Measurements from ENCODE around the gene RPS6KA2. TPM values are rescaled to one million over a fixed set of nuclear protein-coding genes. Genes with fewer than 3 reads are reported as not detected.

Gene RPS6KA2
- total and polyA plus RNA-seq, 2 experiments from 2014 or later = 12.5 to 25.3 TPM

DNA sequence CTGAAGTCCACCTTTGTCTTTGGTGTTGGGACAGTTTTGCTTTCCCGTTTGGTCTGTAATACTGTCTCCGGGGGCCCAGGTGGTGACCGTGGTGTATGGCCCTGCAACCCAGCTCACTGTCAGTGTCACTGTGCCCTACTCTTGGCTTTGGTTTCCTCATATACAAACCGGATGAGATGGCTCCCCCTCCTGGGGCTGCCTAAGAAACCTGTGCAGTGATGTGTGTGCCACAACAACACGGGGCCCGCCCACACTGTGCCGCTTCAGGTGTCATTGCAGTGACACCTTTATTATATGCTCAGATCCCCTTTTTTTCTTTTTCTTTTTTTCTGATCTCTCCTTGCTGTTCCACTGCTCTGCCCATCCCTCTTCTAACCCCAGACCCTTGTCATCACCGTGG lies 114.5 kb downstream of the RPS6KA2 start:
- no peaks in the 10 kb centered on the region for H3K9me2 ChIP-seq (ENCODE audit: insufficient read depth)
- no peak overlapping the region for H3K27ac ChIP-seq (ENCODE audit: low read depth)
- no peaks in the 10 kb centered on the region; the same call in 1 of the 2 replicates for H3K36me3 ChIP-seq (ENCODE audit: insufficient read depth)
- H2AFZ ChIP-seq = no peak overlapping the region
- H3K27me3 ChIP-seq (ENCODE audit: insufficient read depth) = no peaks in the 10 kb centered on the region
- TF ChIP-seq JUNB (IDR thresholded peaks at IDR 0.05; ENCODE audit: unreplicated experiment) (no peak), ETS1 (IDR thresholded peaks at IDR 0.05) (no peak), CTCF (conservative IDR thresholded peaks at IDR 0.05; ENCODE audit: low read depth in 2 of 2) (peak in 1 of 2 experiments; percentile 38; a peak in 3 of 4 replicates)
- H3K27ac Mint-ChIP-seq = no peak overlapping the region
- H3K36me3 Mint-ChIP-seq (ENCODE audit: low read depth) = peaks cover 51% of the 10 kb centered on the region
- no peak overlapping the region for H3K4me2 ChIP-seq
- H3K9me3 Mint-ChIP-seq = peaks cover 8% of the 10 kb centered on the region; the same call in 2 of the 3 replicates
- ATAC-seq = no peak
- H3K27me3 Mint-ChIP-seq (ENCODE audit: insufficient read depth, low read depth, poor library complexity) = peaks cover 8% of the 10 kb centered on the region
- no peaks in the 10 kb centered on the region for H3K79me2 ChIP-seq (replicated peaks; ENCODE audit: insufficient read depth)
- H3K4me1 Mint-ChIP-seq = peaks cover 31% of the 10 kb centered on the region
- DNase-seq (ENCODE audit: low spot score) = no peak
- no peaks in the 10 kb centered on the region for H3F3A ChIP-seq (replicated peaks; ENCODE audit: low read depth)
- H3K4me3 Mint-ChIP-seq = no peak overlapping the region
- H4K20me1 ChIP-seq (replicated peaks; ENCODE audit: insufficient read depth) = no peaks in the 10 kb centered on the region; the same call in 1 of the 2 replicates
- H3K4me3 ChIP-seq = no peak overlapping the region
- peaks cover 11% of the 10 kb centered on the region for H3K4me1 ChIP-seq (ENCODE audit: insufficient read depth)

DNA sequence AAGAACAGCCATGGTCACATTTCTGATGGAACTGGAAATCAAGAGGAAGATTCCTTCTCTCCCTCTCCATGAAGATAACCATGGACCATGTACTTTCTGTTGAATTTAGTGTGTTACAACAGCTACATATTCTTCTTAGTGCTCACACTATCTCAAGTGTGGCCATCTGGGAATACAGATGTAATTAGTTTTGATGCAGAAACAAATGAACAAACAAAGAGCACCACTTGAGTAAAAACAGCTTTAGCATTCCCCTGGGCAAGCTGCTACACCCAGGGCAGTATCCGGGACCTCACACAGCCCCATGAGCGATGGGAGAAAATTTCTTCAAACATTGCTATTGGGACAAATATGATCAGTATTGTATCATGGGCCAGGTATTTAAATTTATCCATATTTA lies 115.7 kb downstream of the RPS6KA2 start:
- no peak for TF ChIP-seq POLR2AphosphoS5 (IDR thresholded peaks at IDR 0.05; ENCODE audit: low read depth)
- H3K36me3 ChIP-seq (ENCODE audit: insufficient read depth) = no peaks in the 10 kb centered on the region; the same call in 1 of the 2 replicates
- ATAC-seq (no peak), DNase-seq (ENCODE audit: low spot score) (no peak)
- no peaks in the 10 kb centered on the region; the same call in 1 of the 2 replicates for H4K20me1 ChIP-seq (replicated peaks; ENCODE audit: insufficient read depth)
- Mint-ChIP-seq H3K4me3 (no peak overlapping the region), H3K4me1 (peaks cover 32% of the 10 kb centered on the region), H3K36me3 (ENCODE audit: low read depth) (peaks cover 47% of the 10 kb centered on the region), H3K9me3 (peaks cover 3% of the 10 kb centered on the region; the same call in 1 of the 3 replicates), H3K27me3 (ENCODE audit: insufficient read depth, low read depth, poor library complexity) (peaks cover 8% of the 10 kb centered on the region), H3K27ac (no peak overlapping the region)
- H3K79me2 ChIP-seq (replicated peaks; ENCODE audit: insufficient read depth) = no peaks in the 10 kb centered on the region
- H3K4me1 ChIP-seq (ENCODE audit: insufficient read depth) = peaks cover 11% of the 10 kb centered on the region
- no peaks in the 10 kb centered on the region for H3K9me2 ChIP-seq (ENCODE audit: insufficient read depth)
- no peaks in the 10 kb centered on the region for H3K27me3 ChIP-seq (ENCODE audit: insufficient read depth)
- H2AFZ ChIP-seq = no peak overlapping the region
- no peak overlapping the region for H3K4me3 ChIP-seq
- no peak overlapping the region for H3K27ac ChIP-seq (ENCODE audit: low read depth)
- no peaks in the 10 kb centered on the region for H3F3A ChIP-seq (replicated peaks; ENCODE audit: low read depth)
- no peak overlapping the region for H3K4me2 ChIP-seq

DNA sequence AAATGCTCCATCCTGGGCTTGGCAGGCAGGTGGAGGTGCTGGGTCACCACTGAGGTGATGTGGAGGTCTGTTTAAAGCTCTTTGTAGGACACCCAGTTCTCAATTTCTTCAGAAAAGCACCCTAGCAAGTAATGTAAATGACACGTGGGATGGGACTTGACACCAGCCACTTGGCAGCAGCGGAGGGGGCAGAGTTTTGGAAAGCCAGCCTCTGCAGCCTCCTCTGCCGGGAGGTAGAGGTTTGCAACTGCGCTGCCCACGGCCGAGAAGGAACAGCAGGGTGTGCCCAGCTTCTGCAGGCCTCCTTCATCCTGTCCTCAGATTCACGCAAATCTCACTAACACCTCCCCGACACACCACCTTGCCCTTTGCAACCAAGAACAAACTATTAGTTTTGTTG lies 117.9 kb downstream of the RPS6KA2 start:
- H3K27me3 Mint-ChIP-seq (ENCODE audit: insufficient read depth, low read depth, poor library complexity) = peaks cover 10% of the 10 kb centered on the region
- no peaks in the 10 kb centered on the region for H3K27me3 ChIP-seq (ENCODE audit: insufficient read depth)
- no peak overlapping the region for H3K27ac ChIP-seq (ENCODE audit: low read depth)

More for the DNA sequence above, 117.9 kb downstream of the RPS6KA2 start:
- no peaks in the 10 kb centered on the region for H3K79me2 ChIP-seq (replicated peaks; ENCODE audit: insufficient read depth)
- ATAC-seq (no peak), DNase-seq (ENCODE audit: low spot score) (no peak)
- peaks cover 35% of the 10 kb centered on the region for H3K36me3 Mint-ChIP-seq (ENCODE audit: low read depth)
- peaks cover 24% of the 10 kb centered on the region for H3K4me1 Mint-ChIP-seq
- no peak overlapping the region for H3K27ac Mint-ChIP-seq
- TF ChIP-seq NANOG (IDR thresholded peaks at IDR 0.05; ENCODE audit: borderline replicate concordance) (no peak), EZH2phosphoT487 (IDR thresholded peaks at IDR 0.05; ENCODE audit: unreplicated experiment) (no peak), CREB1 (CRISPR knock-in tag; IDR thresholded peaks at IDR 0.05; ENCODE audit: low read depth) (no peak)
- TF ChIP-seq, protein P1, sequence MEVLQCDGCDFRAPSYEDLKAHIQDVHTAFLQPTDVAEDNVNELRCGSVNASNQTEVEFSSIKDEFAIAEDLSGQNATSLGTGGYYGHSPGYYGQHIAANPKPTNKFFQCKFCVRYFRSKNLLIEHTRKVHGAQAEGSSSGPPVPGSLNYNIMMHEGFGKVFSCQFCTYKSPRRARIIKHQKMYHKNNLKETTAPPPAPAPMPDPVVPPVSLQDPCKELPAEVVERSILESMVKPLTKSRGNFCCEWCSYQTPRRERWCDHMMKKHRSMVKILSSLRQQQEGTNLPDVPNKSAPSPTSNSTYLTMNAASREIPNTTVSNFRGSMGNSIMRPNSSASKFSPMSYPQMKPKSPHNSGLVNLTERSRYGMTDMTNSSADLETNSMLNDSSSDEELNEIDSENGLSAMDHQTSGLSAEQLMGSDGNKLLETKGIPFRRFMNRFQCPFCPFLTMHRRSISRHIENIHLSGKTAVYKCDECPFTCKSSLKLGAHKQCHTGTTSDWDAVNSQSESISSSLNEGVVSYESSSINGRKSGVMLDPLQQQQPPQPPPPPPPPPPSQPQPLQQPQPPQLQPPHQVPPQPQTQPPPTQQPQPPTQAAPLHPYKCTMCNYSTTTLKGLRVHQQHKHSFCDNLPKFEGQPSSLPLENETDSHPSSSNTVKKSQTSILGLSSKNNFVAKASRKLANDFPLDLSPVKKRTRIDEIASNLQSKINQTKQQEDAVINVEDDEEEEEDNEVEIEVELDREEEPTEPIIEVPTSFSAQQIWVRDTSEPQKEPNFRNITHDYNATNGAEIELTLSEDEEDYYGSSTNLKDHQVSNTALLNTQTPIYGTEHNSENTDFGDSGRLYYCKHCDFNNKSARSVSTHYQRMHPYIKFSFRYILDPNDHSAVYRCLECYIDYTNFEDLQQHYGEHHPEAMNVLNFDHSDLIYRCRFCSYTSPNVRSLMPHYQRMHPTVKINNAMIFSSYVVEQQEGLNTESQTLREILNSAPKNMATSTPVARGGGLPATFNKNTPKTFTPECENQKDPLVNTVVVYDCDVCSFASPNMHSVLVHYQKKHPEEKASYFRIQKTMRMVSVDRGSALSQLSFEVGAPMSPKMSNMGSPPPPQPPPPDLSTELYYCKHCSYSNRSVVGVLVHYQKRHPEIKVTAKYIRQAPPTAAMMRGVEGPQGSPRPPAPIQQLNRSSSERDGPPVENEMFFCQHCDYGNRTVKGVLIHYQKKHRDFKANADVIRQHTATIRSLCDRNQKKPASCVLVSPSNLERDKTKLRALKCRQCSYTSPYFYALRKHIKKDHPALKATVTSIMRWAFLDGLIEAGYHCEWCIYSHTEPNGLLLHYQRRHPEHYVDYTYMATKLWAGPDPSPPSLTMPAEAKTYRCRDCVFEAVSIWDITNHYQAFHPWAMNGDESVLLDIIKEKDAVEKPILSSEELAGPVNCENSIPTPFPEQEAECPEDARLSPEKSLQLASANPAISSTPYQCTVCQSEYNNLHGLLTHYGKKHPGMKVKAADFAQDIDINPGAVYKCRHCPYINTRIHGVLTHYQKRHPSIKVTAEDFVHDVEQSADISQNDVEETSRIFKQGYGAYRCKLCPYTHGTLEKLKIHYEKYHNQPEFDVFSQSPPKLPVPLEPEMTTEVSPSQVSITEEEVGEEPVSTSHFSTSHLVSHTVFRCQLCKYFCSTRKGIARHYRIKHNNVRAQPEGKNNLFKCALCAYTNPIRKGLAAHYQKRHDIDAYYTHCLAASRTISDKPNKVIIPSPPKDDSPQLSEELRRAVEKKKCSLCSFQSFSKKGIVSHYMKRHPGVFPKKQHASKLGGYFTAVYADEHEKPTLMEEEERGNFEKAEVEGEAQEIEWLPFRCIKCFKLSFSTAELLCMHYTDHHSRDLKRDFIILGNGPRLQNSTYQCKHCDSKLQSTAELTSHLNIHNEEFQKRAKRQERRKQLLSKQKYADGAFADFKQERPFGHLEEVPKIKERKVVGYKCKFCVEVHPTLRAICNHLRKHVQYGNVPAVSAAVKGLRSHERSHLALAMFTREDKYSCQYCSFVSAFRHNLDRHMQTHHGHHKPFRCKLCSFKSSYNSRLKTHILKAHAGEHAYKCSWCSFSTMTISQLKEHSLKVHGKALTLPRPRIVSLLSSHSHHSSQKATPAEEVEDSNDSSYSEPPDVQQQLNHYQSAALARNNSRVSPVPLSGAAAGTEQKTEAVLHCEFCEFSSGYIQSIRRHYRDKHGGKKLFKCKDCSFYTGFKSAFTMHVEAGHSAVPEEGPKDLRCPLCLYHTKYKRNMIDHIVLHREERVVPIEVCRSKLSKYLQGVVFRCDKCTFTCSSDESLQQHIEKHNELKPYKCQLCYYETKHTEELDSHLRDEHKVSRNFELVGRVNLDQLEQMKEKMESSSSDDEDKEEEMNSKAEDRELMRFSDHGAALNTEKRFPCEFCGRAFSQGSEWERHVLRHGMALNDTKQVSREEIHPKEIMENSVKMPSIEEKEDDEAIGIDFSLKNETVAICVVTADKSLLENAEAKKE (CRISPR knock-in tag; IDR thresholded peaks at IDR 0.05) = no peak
- H3K36me3 ChIP-seq (ENCODE audit: insufficient read depth) = no peaks in the 10 kb centered on the region; the same call in 1 of the 2 replicates
- no peak overlapping the region for H3K4me3 Mint-ChIP-seq
- H3K4me2 ChIP-seq = no peak overlapping the region
- H4K20me1 ChIP-seq (replicated peaks; ENCODE audit: insufficient read depth) = no peaks in the 10 kb centered on the region; the same call in 1 of the 2 replicates
- H3F3A ChIP-seq (replicated peaks; ENCODE audit: low read depth) = no peaks in the 10 kb centered on the region
- H3K9me3 Mint-ChIP-seq = no peaks in the 10 kb centered on the region
- no peak overlapping the region for H2AFZ ChIP-seq
- peaks cover 11% of the 10 kb centered on the region for H3K4me1 ChIP-seq (ENCODE audit: insufficient read depth)
- H3K9me2 ChIP-seq (ENCODE audit: insufficient read depth) = no peaks in the 10 kb centered on the region
- H3K4me3 ChIP-seq = no peak overlapping the region
